Uterus (tissue), 2 donors: ENCODE measurements around the gene DPP6.
"Not testable (repeated sequence)": the region's sequence is repeated elsewhere in the genome, so short reads cannot be mapped to it uniquely, and the experiment has no call there.

Experiments
- POLR2A ChIP-seq, 2 donors: fragments of 450-650 bp; IDR thresholded peaks; one replicate each; pipeline ENCODE4 v1.6.1; 2016; ENCODE audit warnings: antibody characterized with exemption in 2 of 2, mild to moderate bottlenecking in 1 of 2, moderate library complexity in 1 of 2
- TF ChIP-seq, protein P1 (sequence below), 4 experiments: fragments of 200-600 bp in 2 of 4; fragments of 450-650 bp in 2 of 4; sonication (generic) in 2 of 4; IDR thresholded peaks; one replicate each; pipeline ENCODE4 v1.5.1; 2016 to 2019; ENCODE audit warnings: antibody characterized with exemption in 4 of 4, mild to moderate bottlenecking in 2 of 4, moderate library complexity in 1 of 4

DNA sequence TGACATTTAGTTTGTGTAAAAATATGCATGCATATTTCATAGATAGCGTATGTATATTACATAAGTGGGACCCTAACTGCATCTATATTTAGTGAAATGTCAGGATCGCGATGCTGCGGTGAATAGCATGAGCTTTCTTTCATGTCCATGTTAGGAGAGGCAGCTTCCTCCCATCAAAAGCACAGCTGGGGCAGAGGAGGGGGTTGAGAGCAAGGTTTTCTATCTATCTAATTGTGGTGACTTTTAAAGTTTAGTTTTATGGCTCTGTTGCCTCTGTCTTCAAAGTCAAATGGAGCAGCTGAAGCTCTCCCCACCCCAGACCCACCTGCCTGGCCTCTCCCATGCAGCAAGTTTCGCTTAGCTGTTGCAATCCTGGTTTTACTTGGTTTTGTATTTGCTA is 1.8 kb upstream of the DPP6 start:
- TF ChIP-seq, protein P1, sequence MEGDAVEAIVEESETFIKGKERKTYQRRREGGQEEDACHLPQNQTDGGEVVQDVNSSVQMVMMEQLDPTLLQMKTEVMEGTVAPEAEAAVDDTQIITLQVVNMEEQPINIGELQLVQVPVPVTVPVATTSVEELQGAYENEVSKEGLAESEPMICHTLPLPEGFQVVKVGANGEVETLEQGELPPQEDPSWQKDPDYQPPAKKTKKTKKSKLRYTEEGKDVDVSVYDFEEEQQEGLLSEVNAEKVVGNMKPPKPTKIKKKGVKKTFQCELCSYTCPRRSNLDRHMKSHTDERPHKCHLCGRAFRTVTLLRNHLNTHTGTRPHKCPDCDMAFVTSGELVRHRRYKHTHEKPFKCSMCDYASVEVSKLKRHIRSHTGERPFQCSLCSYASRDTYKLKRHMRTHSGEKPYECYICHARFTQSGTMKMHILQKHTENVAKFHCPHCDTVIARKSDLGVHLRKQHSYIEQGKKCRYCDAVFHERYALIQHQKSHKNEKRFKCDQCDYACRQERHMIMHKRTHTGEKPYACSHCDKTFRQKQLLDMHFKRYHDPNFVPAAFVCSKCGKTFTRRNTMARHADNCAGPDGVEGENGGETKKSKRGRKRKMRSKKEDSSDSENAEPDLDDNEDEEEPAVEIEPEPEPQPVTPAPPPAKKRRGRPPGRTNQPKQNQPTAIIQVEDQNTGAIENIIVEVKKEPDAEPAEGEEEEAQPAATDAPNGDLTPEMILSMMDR (IDR thresholded peaks at IDR 0.05) = not testable (repeated sequence)
- not testable (repeated sequence) for TF ChIP-seq POLR2A (IDR thresholded peaks at IDR 0.05)
